Vagina (tissue), 2 donors: ENCODE data around the gene CPNE9.

ENCODE experiments used
- POLR2A ChIP-seq, 2 donors: fragments of 450-650 bp; IDR thresholded peaks; one replicate each; pipeline ENCODE4 v1.6.1; 2017; ENCODE audit warnings: antibody characterized with exemption in 2 of 2, mild to moderate bottlenecking in 2 of 2, moderate library complexity in 2 of 2
- POLR2AphosphoS5 ChIP-seq, 2 donors: sonication (generic); formaldehyde crosslinking; IDR thresholded peaks; one replicate each; pipeline ENCODE4 v1.9.0; 2017; ENCODE audit warnings: antibody characterized with exemption in 2 of 2, mild to moderate bottlenecking in 2 of 2, low read depth in 1 of 2; ENCODE audit not compliant: insufficient read depth in 1 of 2
- TF ChIP-seq, protein P1 (sequence below), 3 experiments: fragments of 450-650 bp in 2 of 3; fragments of 200-600 bp in 1 of 3; sonication (generic) in 1 of 3; IDR thresholded peaks; one replicate each; pipeline ENCODE4 v1.5.1; 2017 to 2019; ENCODE audit warnings: antibody characterized with exemption in 3 of 3, mild to moderate bottlenecking in 2 of 3, moderate library complexity in 2 of 3

DNA sequence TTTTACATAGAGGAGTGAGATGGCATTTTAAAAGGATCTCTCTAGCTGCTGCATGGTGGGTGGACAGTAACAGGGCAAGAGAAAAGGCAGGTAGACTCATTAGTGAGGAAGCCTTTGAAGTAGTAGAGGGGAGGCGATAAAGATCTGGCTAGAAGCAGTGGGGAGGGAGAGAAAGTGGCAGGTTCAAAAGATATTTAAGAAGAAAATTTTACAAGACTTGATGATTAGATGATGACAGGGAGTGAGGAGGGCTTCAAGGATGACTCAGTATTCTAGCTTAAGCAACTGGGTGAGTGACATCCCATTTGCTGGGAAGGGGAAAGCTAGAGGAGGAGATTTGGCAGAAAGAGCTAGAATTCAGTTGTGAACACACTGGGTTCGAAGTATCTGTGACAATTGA lies 24.1 kb downstream of the CPNE9 start:
- TF ChIP-seq POLR2A (IDR thresholded peaks at IDR 0.05) (no peak), POLR2AphosphoS5 (IDR thresholded peaks at IDR 0.05; ENCODE audit: insufficient read depth in 1 of 2, low read depth in 1 of 2) (no peak)
- TF ChIP-seq, protein P1, sequence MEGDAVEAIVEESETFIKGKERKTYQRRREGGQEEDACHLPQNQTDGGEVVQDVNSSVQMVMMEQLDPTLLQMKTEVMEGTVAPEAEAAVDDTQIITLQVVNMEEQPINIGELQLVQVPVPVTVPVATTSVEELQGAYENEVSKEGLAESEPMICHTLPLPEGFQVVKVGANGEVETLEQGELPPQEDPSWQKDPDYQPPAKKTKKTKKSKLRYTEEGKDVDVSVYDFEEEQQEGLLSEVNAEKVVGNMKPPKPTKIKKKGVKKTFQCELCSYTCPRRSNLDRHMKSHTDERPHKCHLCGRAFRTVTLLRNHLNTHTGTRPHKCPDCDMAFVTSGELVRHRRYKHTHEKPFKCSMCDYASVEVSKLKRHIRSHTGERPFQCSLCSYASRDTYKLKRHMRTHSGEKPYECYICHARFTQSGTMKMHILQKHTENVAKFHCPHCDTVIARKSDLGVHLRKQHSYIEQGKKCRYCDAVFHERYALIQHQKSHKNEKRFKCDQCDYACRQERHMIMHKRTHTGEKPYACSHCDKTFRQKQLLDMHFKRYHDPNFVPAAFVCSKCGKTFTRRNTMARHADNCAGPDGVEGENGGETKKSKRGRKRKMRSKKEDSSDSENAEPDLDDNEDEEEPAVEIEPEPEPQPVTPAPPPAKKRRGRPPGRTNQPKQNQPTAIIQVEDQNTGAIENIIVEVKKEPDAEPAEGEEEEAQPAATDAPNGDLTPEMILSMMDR (IDR thresholded peaks at IDR 0.05): no peak
